LNCaP clone FGC (cell line): ENCODE measurements around the gene CHRNA5.

ENCODE experiments used
- DNase-seq: peaks from one replicate; pipeline ENCODE4 v3.0.0-alpha.2; 2011; ENCODE audit warnings: low read depth
- H3K4me3 ChIP-seq: 2 replicates; pipeline ENCODE4 v1.5.1; 2011; ENCODE audit warnings: mild to moderate bottlenecking, low read depth, low read length, control low read depth
- TF ChIP-seq, protein P1 (sequence below): IDR thresholded peaks from 2 replicates; pipeline ENCODE4 v1.5.1; 2012; ENCODE audit warnings: mild to moderate bottlenecking; ENCODE audit not compliant: control insufficient read depth, insufficient read depth; ENCODE audit errors: extremely low read depth

Gene CHRNA5

DNA sequence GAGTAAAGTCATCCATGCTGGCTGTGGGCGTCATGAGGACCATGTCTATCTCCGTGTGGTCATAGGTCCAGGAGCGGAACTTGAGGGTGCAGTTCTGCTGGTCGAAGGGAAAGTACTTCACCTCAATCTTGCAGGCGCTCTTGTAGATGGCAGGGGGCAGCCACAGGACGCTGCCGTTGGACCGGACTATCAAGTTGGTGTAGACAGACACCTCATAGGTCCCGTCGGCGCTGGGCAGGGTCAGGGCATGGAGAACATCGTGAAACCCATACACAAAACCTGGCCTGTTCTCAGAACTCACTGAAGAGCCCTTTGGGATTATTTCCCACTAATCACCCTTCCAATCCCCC is 64.4 kb downstream of the CHRNA5 start:
- TF ChIP-seq, protein P1, sequence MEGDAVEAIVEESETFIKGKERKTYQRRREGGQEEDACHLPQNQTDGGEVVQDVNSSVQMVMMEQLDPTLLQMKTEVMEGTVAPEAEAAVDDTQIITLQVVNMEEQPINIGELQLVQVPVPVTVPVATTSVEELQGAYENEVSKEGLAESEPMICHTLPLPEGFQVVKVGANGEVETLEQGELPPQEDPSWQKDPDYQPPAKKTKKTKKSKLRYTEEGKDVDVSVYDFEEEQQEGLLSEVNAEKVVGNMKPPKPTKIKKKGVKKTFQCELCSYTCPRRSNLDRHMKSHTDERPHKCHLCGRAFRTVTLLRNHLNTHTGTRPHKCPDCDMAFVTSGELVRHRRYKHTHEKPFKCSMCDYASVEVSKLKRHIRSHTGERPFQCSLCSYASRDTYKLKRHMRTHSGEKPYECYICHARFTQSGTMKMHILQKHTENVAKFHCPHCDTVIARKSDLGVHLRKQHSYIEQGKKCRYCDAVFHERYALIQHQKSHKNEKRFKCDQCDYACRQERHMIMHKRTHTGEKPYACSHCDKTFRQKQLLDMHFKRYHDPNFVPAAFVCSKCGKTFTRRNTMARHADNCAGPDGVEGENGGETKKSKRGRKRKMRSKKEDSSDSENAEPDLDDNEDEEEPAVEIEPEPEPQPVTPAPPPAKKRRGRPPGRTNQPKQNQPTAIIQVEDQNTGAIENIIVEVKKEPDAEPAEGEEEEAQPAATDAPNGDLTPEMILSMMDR, result no peak
- H3K4me3 ChIP-seq, result no peak overlapping the region
- no peak for DNase-seq

DNA sequence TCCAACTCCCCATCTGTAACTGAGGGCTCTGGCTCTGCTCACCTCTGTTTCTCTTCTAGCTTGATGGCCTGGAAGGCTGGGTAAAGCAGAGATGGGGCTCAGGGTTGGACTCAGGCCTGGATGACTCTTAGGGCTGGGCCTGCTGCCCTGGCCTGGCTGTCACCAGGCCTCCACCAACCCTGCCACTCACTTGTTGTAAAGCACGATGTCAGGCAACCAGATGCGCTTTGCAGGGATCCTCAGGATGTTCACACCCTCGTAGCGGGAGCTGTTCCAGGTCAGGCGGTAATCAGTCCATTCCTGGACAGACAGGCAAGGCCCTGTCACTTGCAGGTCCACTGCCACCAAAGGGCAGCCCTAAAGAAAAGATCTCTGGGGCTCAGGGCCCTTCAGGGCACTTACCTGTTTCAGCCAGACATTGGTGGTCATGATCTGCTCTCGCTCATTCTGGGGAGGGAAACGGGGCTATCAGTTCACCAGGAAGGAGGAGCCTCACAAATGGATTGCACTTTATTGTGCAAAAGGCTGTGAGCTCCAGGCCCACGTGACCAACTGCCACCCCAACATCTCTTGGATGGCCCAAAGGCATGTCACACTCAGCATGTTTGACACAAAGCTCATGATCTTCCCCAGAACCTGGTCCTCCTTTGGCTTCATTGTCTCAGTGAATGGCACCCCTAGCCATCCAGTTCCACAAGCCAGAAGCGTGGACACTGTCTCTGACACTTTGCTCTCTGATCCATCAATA is 65.7 kb downstream of the CHRNA5 start:
- no peak for DNase-seq
- TF ChIP-seq, protein P1, result no peak
- no peak overlapping the region for H3K4me3 ChIP-seq

DNA sequence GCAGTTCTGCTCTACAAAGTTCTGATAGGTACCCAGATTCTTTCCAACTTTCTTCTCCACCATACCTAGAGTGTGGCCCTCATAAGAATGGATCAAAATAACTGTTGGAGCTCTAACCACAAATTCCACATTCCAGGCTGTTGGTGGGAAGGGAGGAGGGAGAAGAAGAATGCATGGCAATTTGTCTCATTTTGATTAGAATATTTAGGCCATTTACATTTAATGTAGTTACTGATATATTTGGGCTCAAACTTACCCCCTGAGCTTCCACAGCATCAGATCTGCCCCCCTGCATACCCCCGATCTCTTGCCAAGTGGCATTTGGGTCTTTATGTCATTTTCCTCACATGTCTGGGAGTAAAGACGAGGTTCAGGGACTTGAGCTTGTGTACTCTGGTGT is 68.0 kb downstream of the CHRNA5 start:
- TF ChIP-seq, protein P1, result no peak
- no peak for DNase-seq
- H3K4me3 ChIP-seq, result no peak overlapping the region

DNA sequence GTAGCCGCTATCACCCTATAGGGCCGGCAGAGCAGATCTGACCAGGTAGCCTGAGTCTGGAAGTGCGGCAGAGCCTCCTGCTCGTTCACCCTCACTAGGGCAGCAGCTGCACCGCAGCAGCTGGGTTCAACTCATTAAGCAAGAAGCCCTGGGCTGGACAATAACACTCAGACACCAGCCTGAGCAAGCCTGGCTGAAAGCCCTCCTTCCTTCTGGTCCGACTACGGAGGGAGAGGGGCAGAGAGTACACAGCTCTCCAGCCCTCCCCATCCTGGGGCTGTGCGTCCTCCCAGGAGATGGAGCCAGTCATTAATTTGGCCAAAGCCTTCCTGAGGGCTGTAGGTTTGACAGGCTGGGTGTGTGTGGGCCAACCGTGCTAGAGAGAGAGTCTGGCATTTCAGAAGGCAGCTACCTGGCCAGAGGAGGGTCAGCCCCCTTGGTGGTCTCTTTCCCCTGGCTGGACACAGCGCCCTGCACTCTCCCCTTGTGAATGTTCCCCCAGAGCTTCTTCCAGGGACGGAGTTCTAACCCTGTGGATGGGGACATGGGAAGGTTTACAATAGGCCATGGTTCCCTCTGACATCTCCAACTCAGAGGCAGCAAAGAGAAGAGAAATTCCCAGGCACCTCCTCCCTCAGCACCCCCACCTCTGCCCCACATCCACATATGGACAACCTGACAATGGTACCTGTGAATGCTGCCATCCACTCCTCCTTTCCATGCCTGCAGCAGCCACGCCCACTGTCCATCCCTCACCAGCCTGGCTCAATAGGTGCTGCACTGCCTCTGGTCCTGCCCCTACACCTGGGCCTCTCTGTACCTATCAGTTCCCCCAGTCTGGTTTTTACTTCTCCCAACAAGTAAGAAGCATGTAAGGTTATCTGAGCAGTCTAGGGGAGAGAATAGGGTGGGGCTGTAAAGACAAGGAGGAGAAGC is 69.2 kb downstream of the CHRNA5 start:
- TF ChIP-seq, protein P1, result no peak
- H3K4me3 ChIP-seq, result no peak overlapping the region
- no peak for DNase-seq

DNA sequence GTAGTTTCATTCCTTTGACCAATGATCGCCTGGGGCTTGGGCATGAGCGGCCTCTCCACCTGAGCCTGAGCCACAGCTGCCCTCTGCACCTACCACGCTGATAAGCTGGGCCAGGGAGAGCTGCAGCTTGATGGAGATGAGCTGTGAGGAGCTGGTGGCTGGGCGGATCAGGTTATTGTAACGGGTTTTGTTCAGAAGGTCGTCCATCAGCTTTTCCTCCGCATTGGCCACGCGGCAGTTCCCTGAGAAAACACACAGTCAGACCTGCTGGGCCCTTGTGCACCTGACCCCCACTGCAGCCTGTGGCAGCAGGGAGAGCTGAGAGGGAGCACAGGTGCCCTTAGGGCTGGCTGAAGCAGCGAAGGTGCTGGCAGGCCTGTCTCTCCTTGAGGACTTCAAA is 70.0 kb downstream of the CHRNA5 start:
- no peak for DNase-seq
- TF ChIP-seq, protein P1, result no peak
- no peak overlapping the region for H3K4me3 ChIP-seq

GRCh38 chr15:78636378-78636859 is 71.1 kb downstream of the CHRNA5 start:
- TF ChIP-seq, protein P1, result no peak
- no peak overlapping the region for H3K4me3 ChIP-seq
- no peak for DNase-seq
